Stimulated activated CD8-positive, alpha-beta memory T cell treated with anti-CD3 and anti-CD28 coated beads, Interleukin-12 subunit alpha, Interleukin-12 subunit beta, amount 100 ng/mL, for 24 hours (primary cell): ENCODE data around the gene TBC1D28.
"Not testable (repeated sequence)": the region's sequence is repeated elsewhere in the genome, so short reads cannot be mapped to it uniquely, and the experiment has no call there.

ENCODE experiments used
- DNase-seq: peaks from one replicate; pipeline ENCODE4 v3.0.0-alpha.2; 2020; ENCODE audit errors: extremely low read depth

TBC1D28 gene

GRCh38 chr17:18613016-18613415 lies 31.2 kb downstream of the TBC1D28 start:
- DNase-seq = not testable (repeated sequence)

DNA sequence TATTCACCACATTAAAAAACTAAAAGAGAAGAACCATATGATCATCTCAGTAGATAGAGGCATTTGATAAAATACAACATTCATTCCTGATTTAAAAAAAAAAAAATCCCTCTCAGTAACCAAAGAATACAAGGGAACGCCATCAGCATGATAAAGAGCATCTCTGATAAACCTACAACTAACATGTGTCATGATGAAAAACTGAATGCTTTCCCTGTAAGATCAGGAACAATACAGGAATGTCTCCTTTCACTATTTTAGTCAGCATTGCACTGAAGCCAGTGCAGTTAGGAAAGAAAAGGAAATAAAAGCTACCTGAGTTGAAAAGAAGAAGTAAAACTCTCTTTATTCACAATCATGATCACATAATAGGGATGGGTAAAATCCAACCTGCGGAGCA lies 51.1 kb downstream of the TBC1D28 start:
- not testable (repeated sequence) for DNase-seq
